GM19043 (cell line): Measurements from ENCODE around the gene PLXDC2.

Experiments used
- ATAC-seq: cut with Tn5 transposase; IDR thresholded peaks from one replicate; pipeline ENCODE4 v1.9.1; 2021; ENCODE audit warnings: low read depth; ENCODE audit not compliant: unreplicated experiment

Gene PLXDC2

DNA sequence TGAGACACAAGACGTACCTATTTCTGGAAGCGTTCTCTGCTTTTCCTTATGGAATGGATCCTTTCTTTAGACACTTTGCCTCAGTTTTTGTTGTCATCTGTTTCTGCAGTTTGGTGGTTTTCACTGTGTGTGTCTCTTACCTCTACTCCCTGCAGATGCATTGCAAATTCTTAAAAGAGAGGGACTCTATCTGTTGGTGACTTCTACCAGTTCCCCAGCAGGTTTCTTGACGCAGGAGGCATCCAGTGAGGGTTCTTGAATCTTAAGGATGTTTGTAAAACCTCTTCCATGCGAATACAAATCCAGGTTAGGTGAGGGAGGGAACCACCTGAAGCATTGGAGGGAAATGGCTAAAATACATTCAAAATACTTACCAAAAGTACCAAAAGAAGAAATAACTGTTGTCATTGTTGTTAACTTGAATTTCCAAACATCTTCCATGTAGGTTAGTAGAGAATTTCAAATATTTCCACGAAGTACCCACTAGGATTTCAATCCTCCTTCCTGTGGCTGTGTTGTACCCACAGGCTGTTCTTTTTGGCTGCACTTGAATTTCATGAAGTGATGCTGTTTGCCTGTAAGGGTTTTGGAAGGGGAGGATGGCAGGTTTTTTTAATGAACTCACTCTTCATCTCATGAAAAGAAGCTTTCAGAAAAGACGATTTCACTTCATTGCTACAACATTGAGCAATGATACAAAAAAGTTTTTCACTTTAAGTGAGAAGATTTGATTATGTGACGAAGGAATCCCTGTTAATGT, 32.2 kb downstream of the PLXDC2 start:
- no peak for ATAC-seq

DNA sequence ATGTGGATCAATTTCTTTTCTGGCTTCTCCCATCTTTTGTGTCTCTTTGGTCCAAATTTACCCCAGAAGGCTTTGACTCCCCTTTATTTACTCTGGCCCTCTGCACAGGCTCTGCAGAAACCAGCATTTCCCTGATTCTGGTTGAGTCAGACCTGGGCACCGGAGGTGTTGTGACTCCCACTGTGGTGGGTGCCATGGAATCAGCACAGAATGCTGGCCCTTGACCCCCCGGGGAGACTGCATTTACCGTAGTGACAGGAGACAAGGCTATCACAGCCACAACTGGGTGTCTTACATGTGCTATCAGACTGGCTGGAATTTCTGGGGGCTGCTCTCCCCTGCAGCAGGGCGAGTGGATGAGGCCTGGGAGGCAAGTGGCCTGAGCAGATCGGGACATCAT, 37.6 kb downstream of the PLXDC2 start:
- no peak for ATAC-seq

DNA sequence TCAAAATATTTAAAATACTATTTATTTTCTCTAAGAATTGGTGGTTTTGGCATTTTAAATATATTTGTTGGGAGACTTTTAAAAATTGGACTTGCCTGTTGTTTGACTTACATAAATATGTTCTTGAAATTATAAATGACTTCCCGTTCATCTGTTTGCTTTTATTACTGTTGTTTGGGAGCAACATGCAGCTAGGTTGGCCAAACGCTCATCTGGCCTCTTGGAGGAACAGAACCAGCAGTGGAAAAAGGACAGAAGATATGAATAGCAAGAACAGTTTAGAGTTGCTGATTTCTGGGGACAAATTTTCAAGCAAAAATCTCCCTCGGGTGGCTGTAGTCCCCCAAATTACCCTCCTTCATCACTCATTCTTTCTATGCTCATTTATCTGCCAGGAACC, 41.6 kb downstream of the PLXDC2 start:
- ATAC-seq, result no peak

DNA sequence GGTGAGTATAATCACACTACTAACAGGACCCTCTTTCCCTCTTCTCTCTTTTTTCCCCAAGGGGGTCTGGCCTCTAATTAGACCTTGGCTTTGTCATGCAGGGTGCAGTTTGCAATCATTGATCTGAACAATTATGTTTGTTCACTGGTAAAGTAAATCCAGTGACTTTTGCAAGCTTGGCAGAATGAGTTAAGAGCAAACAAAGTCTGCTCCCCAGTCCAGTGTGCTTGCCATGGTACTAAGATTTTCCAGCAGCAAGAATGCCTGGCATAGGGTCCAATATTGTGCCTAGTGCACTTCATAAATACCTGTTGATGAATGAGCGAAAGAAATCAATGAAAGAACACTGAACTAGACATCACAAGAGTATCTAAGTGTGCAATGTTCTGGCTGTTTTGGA, 43.9 kb downstream of the PLXDC2 start:
- ATAC-seq, result no peak

DNA sequence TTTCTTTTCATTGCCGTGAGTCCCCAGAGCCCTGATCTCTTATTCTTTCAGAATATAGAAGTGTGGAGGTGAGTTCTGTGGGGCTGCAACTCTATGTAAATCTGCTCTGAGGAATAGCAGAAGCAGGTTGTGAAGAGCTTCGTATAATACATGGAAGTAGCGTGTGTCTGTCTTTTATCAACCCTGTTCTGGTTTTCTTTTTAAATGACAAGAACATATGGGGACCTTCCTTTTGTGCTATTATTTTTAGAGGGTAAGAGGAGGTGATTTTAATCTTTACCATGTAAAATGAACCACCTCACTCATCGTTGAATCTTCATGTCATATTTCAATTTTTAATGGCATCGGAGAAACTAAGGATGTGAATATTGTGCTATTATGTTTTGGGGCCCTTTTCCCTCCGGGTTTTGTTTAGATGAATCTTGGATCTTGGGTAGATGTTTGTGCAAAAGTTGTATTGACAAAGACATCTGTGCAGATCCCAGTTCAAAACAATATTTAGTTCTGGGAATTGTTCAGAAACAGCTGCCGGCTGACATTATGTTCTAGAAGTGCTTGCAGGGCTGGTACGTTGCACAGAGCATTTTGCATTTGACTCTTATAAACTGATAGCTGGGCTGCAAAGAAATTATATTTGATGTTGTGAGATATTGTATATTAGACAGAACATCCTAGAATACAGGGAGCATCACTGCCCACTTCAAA, 46.7 kb downstream of the PLXDC2 start:
- no peak for ATAC-seq

DNA sequence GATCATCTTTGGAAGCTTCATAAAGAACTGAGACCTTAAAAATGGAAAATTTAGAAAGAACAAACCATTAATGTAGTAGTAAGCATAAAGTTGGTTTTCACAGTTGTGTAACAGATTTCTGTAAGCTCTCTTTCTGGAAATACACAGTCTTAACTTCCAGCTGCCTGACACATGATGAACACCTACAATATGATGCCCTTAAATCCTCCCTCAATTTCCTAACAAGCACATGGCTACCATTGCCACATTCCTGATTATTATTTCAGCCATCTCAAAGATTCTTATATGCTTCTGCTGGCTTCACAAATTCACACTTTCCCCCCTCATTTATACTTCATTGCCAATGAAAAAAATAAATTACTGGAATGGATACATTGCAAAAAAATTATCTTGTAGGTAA, 49.4 kb downstream of the PLXDC2 start:
- ATAC-seq, result no peak

DNA sequence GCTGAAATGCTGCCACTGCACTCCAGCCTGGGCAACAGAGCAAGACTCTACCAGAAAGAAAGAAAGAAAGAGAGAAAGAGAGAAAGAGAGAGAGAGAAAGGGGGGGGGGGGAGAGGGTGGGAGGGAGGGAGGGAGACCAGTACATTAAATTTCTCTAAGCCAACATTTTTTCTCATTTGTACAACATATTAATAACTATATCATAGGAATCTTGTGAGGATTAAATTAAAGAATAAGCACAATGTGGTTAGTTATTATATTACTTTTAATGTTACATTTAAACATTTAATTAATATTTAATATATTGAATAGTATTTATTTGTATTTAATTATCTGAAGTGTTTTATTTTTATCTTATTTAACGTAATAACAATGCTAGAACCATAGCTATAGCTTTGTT, 53.1 kb downstream of the PLXDC2 start:
- ATAC-seq, result no peak

DNA sequence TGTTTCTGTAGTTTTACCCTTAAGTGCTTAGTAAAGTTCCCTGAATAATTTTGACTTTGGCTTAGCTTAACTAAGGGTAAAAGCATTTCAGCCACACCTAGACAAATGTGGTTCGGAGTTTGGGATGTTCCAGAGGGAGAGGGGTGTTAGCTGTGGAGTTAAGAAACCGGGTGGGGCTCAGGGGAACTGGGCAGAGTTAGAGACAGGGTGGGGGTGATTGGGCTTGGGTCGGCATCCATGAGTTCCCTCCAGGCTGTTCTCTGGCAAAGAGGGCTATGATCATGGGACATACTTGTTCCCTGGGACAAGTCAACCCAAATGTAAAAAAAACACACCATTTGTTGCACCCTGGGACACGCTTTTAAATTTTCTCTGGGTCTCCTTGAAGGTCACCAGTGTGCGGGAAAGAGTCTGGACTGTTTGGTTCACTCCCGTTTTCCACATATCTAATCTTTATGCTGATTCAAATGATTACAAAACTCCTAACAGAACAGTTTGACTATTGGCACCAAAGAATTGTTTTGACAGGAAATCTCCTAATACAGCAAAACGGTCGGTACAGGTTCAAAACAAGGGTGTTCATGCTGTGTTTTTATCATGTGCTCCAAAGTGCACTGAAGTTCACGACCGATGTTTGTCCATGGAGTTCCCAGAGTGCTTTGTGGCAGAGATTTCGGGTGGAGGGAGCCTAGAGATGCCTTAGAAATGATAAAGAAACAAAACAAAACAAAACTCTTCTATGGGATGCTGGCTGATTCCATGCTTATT, 56.5 kb downstream of the PLXDC2 start:
- no peak for ATAC-seq

DNA sequence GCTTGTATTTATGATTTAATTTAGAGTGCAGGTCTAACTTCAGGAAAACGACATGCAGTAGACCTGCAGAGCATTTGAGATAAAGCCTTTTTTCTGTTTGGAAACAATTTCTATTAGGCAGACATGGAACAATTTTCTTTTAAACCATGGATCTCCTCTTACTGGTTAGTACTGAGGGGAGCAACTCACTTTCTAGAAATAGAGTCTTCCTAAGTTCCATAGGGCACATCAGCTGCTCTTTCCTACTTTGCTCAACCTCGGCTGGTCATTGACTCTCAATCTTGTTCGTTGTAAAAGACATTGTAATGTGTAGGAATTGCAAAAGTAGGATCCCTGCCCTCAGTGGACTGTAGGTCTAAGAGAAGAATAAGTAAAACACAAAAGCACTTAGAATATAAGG, 58.0 kb downstream of the PLXDC2 start:
- ATAC-seq, result no peak

DNA sequence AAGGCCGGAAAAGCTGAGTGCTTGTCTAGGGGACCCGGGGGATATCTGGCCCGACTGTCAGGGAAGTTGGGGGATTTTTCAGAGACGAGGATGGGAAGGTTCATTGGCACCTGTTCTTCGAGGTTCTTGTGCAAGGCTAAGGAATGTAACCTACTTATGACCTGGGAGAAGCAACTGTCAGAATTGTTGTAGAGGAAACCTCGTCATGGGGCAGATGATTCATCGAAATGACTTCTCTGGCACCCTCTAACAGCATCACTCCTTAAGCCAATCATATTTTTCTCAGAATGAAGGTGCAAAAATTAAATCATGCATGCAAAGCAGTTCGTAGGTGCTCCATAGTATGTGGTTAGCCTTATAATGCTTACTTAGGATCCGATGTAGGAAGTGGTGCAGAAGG, 58.6 kb downstream of the PLXDC2 start:
- no peak for ATAC-seq

DNA sequence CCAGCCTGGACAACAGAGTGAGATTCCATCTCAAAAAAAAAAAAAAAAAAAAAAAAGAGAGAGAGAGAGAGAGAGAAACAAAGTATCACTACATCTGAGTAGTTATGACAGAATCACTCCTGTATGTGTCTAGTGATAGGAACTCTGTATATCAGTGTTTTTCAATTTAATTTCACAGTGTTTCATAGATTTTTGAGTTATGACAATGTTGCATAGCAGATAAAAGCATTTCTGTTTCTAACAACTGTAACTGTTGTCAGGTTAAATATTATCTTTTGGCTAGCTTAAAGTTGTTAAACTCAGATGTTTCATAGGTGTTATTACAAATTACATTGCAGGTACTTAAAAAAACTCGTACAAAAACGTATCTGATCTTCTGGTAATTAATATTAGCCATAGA, 60.3 kb downstream of the PLXDC2 start:
- no peak for ATAC-seq

DNA sequence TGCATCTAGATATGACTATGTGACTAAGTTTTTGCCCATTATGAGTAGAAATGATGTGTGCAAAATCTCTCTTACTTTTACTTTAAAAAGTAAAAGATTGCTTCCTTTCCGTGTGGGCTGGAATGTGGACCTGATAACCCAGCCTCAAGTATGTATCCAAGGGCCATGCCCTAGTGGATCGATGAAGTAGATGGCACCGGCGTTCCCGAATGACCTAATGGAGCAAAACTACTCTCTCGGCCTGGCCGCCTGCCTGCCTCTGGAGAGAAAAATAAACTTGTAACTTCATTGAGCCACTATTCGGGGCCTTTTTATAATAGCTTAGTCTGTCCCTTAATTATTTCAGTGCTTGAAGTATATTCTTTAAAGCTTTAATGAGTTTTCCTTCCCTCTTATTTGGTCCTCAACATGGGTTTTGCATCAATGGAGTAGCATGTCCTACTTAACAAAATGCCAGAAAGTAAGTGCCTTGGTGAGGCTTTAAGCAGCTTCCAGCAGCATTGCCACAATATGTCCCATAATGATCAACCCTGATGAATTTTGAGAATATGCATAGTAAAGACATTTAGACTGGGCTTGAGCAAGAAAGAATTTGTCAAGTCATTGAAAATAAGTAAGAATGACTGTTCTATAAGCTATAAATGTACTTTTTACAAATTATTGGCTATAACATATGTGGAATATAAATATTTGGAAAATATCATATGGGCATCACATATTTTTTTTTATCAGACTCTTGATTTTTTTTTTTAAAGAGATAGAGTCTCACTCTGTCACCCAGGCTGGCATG, 61.4 kb downstream of the PLXDC2 start:
- no peak for ATAC-seq

DNA sequence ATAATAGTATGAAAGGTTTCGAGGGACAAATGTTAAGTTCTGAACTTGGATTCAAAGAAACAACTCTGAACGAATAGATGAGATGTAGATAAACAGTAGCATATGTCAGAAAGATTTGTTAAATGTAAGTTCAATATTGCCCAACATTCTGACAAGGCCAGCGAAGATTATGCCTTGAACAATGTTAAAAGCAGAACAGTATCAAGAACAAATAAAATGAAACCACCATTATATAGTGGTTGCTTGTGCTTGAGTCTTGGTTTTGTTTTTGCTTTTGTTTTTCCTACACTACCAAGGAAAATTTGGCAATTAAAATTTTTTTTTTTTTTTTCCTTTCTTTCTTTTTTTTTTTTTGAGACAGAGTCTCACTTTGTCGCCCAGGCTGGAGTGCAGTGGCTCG, 66.4 kb downstream of the PLXDC2 start:
- ATAC-seq, result no peak

DNA sequence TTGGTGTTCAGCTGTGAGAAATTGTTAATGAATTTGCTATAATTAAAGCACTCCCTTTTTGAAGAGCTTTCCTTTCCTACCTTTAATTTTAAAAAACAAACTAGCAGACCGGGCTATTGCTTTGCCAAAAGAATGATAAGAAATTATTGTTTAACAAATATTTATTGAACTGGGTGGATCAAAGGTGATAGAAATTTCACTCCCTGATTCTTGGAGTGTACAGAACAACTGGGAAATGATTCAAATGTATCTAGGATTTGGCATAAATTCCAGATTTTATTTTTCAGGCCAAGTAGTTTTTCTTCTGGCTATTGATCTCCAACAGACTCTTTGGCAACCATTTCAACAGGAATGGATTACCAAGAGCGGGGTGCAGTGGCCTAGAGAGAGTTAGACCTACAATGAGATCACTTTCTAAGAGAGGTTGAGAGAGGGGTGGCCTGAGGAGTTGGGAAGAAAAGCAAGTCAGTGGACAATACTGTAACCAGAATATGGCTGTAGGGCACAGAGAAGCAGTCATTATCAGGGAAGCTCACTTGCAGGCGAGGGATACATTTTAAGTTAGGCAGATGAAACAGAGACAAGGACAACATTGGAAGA, 71.9 kb downstream of the PLXDC2 start:
- ATAC-seq, result no peak

DNA sequence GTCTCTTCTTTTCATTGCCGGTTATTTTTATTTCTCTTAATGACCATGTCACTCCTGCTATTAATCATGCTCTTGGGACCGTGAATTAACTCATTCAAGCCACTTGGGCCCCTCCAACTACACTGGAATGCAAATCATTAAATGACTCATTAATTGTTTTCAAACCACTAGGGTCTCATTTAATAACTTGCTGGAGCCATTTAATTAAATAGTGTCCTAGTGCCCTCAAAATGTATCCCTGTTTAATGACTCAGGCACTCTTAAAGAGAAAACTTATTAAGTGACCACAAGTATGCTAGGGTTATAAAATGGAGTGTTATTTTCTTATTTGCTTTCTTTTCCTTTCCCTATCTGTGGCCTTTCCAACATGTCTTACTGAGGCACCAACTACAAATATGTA, 73.0 kb downstream of the PLXDC2 start:
- no peak for ATAC-seq

DNA sequence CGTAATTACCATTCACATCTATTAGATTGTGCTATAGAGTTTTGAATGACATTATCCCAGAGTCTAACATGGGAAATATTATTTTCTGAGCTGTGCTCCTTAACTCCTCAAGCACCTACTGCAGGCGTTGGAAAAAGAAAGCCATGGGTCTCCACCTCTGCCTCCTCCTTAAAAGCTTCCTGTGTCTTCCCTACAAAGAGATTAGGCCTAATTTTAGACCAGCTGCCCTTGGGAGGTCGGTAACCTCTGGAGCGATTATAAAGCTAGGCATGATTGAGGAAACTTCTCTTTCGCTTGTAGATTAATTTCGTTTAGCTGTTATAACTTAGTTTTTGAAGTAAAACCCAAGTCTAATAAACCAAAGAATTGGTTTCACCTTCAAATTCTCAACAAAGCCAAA, 75.2 kb downstream of the PLXDC2 start:
- ATAC-seq, result no peak

DNA sequence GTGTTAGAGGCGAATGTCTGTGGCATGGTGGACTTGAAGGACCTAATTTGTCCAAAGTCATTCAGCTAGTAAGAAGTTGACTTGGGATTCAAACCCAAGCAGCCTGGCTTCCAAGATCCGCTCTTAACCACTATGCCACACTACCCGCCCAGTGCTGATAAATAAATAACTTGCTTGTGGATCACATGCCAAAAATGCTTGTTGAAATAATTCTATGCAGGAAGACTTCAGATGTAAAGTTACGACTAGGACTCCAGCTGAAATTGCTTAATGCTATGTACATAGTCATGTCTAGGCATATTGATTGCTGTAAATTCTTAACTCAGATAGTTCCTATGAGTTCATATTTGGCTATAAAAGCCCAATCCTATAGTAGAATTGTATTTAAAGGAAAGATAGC, 76.0 kb downstream of the PLXDC2 start:
- no peak for ATAC-seq

DNA sequence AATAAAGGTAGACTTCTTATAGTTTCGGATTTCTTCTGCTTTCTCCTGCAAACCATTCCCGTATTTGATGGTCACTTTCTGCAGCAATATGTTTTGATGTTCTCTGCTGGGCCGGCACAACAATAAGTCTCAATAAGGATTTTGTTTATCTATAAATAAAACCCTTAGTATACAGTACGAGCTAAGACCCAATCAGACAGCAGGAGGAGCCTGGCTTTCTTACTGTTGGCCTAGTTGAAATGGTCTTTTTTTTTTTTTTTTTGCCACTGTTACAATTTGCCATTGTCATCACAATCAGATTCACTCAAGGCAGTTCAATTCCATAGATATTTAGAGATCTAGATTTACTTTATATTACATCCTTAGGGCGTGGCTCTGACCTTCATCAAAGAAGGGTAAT, 76.4 kb downstream of the PLXDC2 start:
- no peak for ATAC-seq

DNA sequence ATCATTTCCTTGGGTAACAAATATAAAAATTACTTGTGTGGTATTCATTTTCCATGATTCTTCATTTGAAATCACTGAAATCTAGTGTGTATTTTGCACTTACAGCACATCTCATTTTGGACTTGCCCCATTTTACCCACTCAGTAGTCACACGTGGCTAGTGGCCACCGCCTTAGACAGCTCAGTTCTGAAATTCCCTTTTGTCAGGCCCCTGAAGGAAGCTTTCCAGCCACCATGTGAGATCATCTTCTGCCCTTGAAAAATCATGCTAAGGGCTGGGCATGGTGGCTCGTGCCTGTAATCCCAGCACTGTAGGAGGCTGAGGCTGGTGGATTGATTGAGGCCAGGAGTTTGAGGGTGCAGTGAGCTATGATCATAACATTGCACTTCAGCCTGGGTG, 79.3 kb downstream of the PLXDC2 start:
- ATAC-seq, result no peak

DNA sequence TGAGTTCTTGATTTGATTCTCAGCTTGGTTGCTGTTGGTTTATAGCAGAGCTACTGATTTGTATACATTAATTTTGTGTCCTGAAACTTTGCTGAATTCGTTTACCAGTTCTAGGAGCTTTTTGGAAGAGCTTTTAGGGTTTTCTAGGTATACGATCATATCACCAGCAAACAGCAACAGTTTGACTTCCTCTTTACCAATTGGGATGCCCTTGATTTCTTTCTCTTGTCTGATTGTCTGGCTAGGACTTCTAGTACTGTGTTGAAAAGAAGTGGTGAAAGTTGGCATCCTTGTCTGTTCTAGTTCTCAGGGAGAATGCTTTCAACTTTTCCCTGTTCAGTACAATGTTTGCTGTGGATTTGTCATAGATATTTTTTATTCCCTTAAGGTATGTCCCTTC, 86.2 kb downstream of the PLXDC2 start:
- ATAC-seq, result no peak
